ENCODE results near the gene SYT12.

Gene SYT12

GRCh38 chr11:67029146-67029545 is 6.2 kb downstream of the SYT12 start:
- no peak overlapping the region for H3K27ac ChIP-seq (ENCODE audit: low read depth, low read length)
- H3K36me3 ChIP-seq (ENCODE audit: insufficient read depth, low read length) = no peaks in the 10 kb centered on the region
- peaks cover 41% of the 10 kb centered on the region for H3K4me1 ChIP-seq (ENCODE audit: control insufficient read depth, insufficient read depth, low read length, unreplicated experiment)
- H3K27me3 ChIP-seq (ENCODE audit: insufficient read depth, low read length) = no peaks in the 10 kb centered on the region
- H2AFZ ChIP-seq (ENCODE audit: low read length, unreplicated experiment) = no peak overlapping the region
- no peak overlapping the region for H3K4me3 ChIP-seq (ENCODE audit: low read depth, low read length)
- H3K79me2 ChIP-seq (ENCODE audit: control insufficient read depth, insufficient read depth, low read length, unreplicated experiment) = no peaks in the 10 kb centered on the region

- Histone ChIP-seq H3K4me3 (ENCODE audit: low read depth, low read length) (no peak overlapping the region), H2AFZ (ENCODE audit: low read length, unreplicated experiment) (no peak overlapping the region), H3K27me3 (ENCODE audit: insufficient read depth, low read length) (no peaks in the 10 kb centered on the region), H3K4me1 (ENCODE audit: control insufficient read depth, insufficient read depth, low read length, unreplicated experiment) (peaks cover 35% of the 10 kb centered on the region), H3K79me2 (ENCODE audit: control insufficient read depth, insufficient read depth, low read length, unreplicated experiment) (no peaks in the 10 kb centered on the region), H3K36me3 (ENCODE audit: insufficient read depth, low read length) (no peaks in the 10 kb centered on the region), H3K27ac (ENCODE audit: low read depth, low read length) (no peak overlapping the region)
Observed at GRCh38 chr11:67030976-67031375, 8.0 kb downstream of the SYT12 start.

- Histone ChIP-seq H3K4me1 (ENCODE audit: control insufficient read depth, insufficient read depth, low read length, unreplicated experiment) (peaks cover 35% of the 10 kb centered on the region), H3K79me2 (ENCODE audit: control insufficient read depth, insufficient read depth, low read length, unreplicated experiment) (no peaks in the 10 kb centered on the region), H3K27me3 (ENCODE audit: insufficient read depth, low read length) (no peaks in the 10 kb centered on the region), H3K36me3 (ENCODE audit: insufficient read depth, low read length) (no peaks in the 10 kb centered on the region), H2AFZ (ENCODE audit: low read length, unreplicated experiment) (no peak overlapping the region), H3K4me3 (ENCODE audit: low read depth, low read length) (0 out of 2 replicates have a peak overlapping the region, but pooled peaks have one; percentile 29), H3K27ac (ENCODE audit: low read depth, low read length) (peak overlapping the region; percentile 91; the same call in 1 of the 2 replicates)
Observed at GRCh38 chr11:67031791-67032561, 9.0 kb downstream of the SYT12 start.

GRCh38 chr11:67032830-67033551 is 10.1 kb downstream of the SYT12 start:
- H3K79me2 ChIP-seq (ENCODE audit: control insufficient read depth, insufficient read depth, low read length, unreplicated experiment) = no peaks in the 10 kb centered on the region
- H3K27ac ChIP-seq (ENCODE audit: low read depth, low read length) = peak overlapping the region; percentile 91
- H3K4me3 ChIP-seq (ENCODE audit: low read depth, low read length) = peak overlapping the region; percentile 31; the same call in 1 of the 2 replicates
- H3K4me1 ChIP-seq (ENCODE audit: control insufficient read depth, insufficient read depth, low read length, unreplicated experiment) = peaks cover 35% of the 10 kb centered on the region
- H3K36me3 ChIP-seq (ENCODE audit: insufficient read depth, low read length) = no peaks in the 10 kb centered on the region
- no peak overlapping the region for H2AFZ ChIP-seq (ENCODE audit: low read length, unreplicated experiment)
- H3K27me3 ChIP-seq (ENCODE audit: insufficient read depth, low read length) = no peaks in the 10 kb centered on the region

- peak overlapping the region; percentile 91 for H3K27ac ChIP-seq (ENCODE audit: low read depth, low read length)
- peak overlapping the region; percentile 31; the same call in 1 of the 2 replicates for H3K4me3 ChIP-seq (ENCODE audit: low read depth, low read length)
- no peaks in the 10 kb centered on the region for H3K36me3 ChIP-seq (ENCODE audit: insufficient read depth, low read length)
- no peaks in the 10 kb centered on the region for H3K27me3 ChIP-seq (ENCODE audit: insufficient read depth, low read length)
- H3K79me2 ChIP-seq (ENCODE audit: control insufficient read depth, insufficient read depth, low read length, unreplicated experiment) = no peaks in the 10 kb centered on the region
- no peak overlapping the region for H2AFZ ChIP-seq (ENCODE audit: low read length, unreplicated experiment)
- H3K4me1 ChIP-seq (ENCODE audit: control insufficient read depth, insufficient read depth, low read length, unreplicated experiment) = peaks cover 35% of the 10 kb centered on the region
Observed at GRCh38 chr11:67033661-67034166, 10.8 kb downstream of the SYT12 start.

- no peak overlapping the region for H3K4me3 ChIP-seq (ENCODE audit: low read depth, low read length)
- peaks cover 35% of the 10 kb centered on the region for H3K4me1 ChIP-seq (ENCODE audit: control insufficient read depth, insufficient read depth, low read length, unreplicated experiment)
- peak overlapping the region; percentile 79 for H3K27ac ChIP-seq (ENCODE audit: low read depth, low read length)
- H3K36me3 ChIP-seq (ENCODE audit: insufficient read depth, low read length) = no peaks in the 10 kb centered on the region
- H3K79me2 ChIP-seq (ENCODE audit: control insufficient read depth, insufficient read depth, low read length, unreplicated experiment) = no peaks in the 10 kb centered on the region
- no peaks in the 10 kb centered on the region for H3K27me3 ChIP-seq (ENCODE audit: insufficient read depth, low read length)
- H2AFZ ChIP-seq (ENCODE audit: low read length, unreplicated experiment) = no peak overlapping the region
Observed at GRCh38 chr11:67034350-67034749, 11.4 kb downstream of the SYT12 start.

- H3K79me2 ChIP-seq (ENCODE audit: control insufficient read depth, insufficient read depth, low read length, unreplicated experiment) = no peaks in the 10 kb centered on the region
- no peak overlapping the region for H3K4me3 ChIP-seq (ENCODE audit: low read depth, low read length)
- no peak overlapping the region for H2AFZ ChIP-seq (ENCODE audit: low read length, unreplicated experiment)
- no peaks in the 10 kb centered on the region for H3K27me3 ChIP-seq (ENCODE audit: insufficient read depth, low read length)
- no peak overlapping the region for H3K27ac ChIP-seq (ENCODE audit: low read depth, low read length)
- H3K36me3 ChIP-seq (ENCODE audit: insufficient read depth, low read length) = no peaks in the 10 kb centered on the region
- peaks cover 3% of the 10 kb centered on the region for H3K4me1 ChIP-seq (ENCODE audit: control insufficient read depth, insufficient read depth, low read length, unreplicated experiment)
Observed at GRCh38 chr11:67040147-67040546, 17.2 kb downstream of the SYT12 start.

- peaks cover 6% of the 10 kb centered on the region for H3K4me1 ChIP-seq (ENCODE audit: control insufficient read depth, insufficient read depth, low read length, unreplicated experiment)
Observed at GRCh38 chr11:67041602-67042001, 18.7 kb downstream of the SYT12 start.

GRCh38 chr11:67043572-67044349 is 20.8 kb downstream of the SYT12 start:
- H3K27ac ChIP-seq (ENCODE audit: low read depth, low read length) = no peak overlapping the region
- H3K79me2 ChIP-seq (ENCODE audit: control insufficient read depth, insufficient read depth, low read length, unreplicated experiment) = no peaks in the 10 kb centered on the region
- H3K27me3 ChIP-seq (ENCODE audit: insufficient read depth, low read length) = no peaks in the 10 kb centered on the region
- no peaks in the 10 kb centered on the region for H3K36me3 ChIP-seq (ENCODE audit: insufficient read depth, low read length)
- H3K4me1 ChIP-seq (ENCODE audit: control insufficient read depth, insufficient read depth, low read length, unreplicated experiment) = peaks cover 6% of the 10 kb centered on the region
- no peak overlapping the region for H2AFZ ChIP-seq (ENCODE audit: low read length, unreplicated experiment)
- no peak overlapping the region for H3K4me3 ChIP-seq (ENCODE audit: low read depth, low read length)

More at GRCh38 chr11:67041602-67042001, 18.7 kb downstream of the SYT12 start:
- no peak overlapping the region for H3K27ac ChIP-seq (ENCODE audit: low read depth, low read length)
- H3K4me3 ChIP-seq (ENCODE audit: low read depth, low read length) = no peak overlapping the region
- H3K36me3 ChIP-seq (ENCODE audit: insufficient read depth, low read length) = no peaks in the 10 kb centered on the region
- no peaks in the 10 kb centered on the region for H3K27me3 ChIP-seq (ENCODE audit: insufficient read depth, low read length)
- H3K79me2 ChIP-seq (ENCODE audit: control insufficient read depth, insufficient read depth, low read length, unreplicated experiment) = no peaks in the 10 kb centered on the region
- H2AFZ ChIP-seq (ENCODE audit: low read length, unreplicated experiment) = no peak overlapping the region

GRCh38 chr11:67044496-67044895 is 21.6 kb downstream of the SYT12 start:
- Histone ChIP-seq H3K36me3 (ENCODE audit: insufficient read depth, low read length) (no peaks in the 10 kb centered on the region), H3K27ac (ENCODE audit: low read depth, low read length) (no peak overlapping the region), H2AFZ (ENCODE audit: low read length, unreplicated experiment) (no peak overlapping the region), H3K4me3 (ENCODE audit: low read depth, low read length) (no peak overlapping the region), H3K27me3 (ENCODE audit: insufficient read depth, low read length) (no peaks in the 10 kb centered on the region), H3K79me2 (ENCODE audit: control insufficient read depth, insufficient read depth, low read length, unreplicated experiment) (no peaks in the 10 kb centered on the region), H3K4me1 (ENCODE audit: control insufficient read depth, insufficient read depth, low read length, unreplicated experiment) (peaks cover 6% of the 10 kb centered on the region)

All from ACC112 (cell line).